GM12878 (cell line): ENCODE results near the gene MATN1.

ENCODE experiments used
- BCL3 ChIP-seq: IDR thresholded peaks from 2 replicates; pipeline ENCODE4 v1.6.1; 2011; ENCODE audit warnings: borderline replicate concordance, low read depth, mild to moderate bottlenecking, moderate library complexity, low read length; ENCODE audit not compliant: insufficient read depth, poor library complexity, severe bottlenecking
- BCLAF1 ChIP-seq: fragments of 450-650 bp; IDR thresholded peaks from 2 replicates; pipeline ENCODE4 v1.6.1; 2017; ENCODE audit warnings: antibody characterized with exemption, mild to moderate bottlenecking, moderate library complexity
- CTCF ChIP-seq, 3 experiments: IDR thresholded peaks in 2 of 3; conservative IDR thresholded peaks in 1 of 3; 2 replicates each; pipeline ENCODE4 v1.5.1; 2011; ENCODE audit warnings: low read depth in 3 of 3, low read length in 3 of 3, mild to moderate bottlenecking in 3 of 3, control low read depth in 2 of 3, moderate library complexity in 2 of 3, inconsistent platforms in 1 of 3, mixed read lengths in 1 of 3; ENCODE audit not compliant: control insufficient read depth in 2 of 3, insufficient read depth in 1 of 3; ENCODE audit errors: extremely low read depth in 1 of 3
- EGR1 ChIP-seq, 2 experiments: IDR thresholded peaks; 1 replicate in 1 of 2; 2 replicates in 1 of 2; pipeline ENCODE4 v1.6.1; 2011 to 2012; ENCODE audit warnings: low read depth in 2 of 2, low read length in 2 of 2, borderline replicate concordance in 1 of 2, mild to moderate bottlenecking in 1 of 2, moderate library complexity in 1 of 2
- EP300 ChIP-seq, 2 experiments: fragments of 150-350 bp in 1 of 2; IDR thresholded peaks; 2 replicates each; pipeline ENCODE4 v1.6.1; 2011 to 2012; ENCODE audit warnings: low read depth in 2 of 2, low read length in 2 of 2, borderline replicate concordance in 1 of 2, improper control_type of control experiment in 1 of 2, inconsistent platforms in 1 of 2; ENCODE audit not compliant: control insufficient read depth in 1 of 2
- GABPA ChIP-seq: IDR thresholded peaks from 2 replicates; pipeline ENCODE4 v1.6.1; 2014; ENCODE audit warnings: antibody characterized with exemption, low read depth, mild to moderate bottlenecking, inconsistent platforms
- MYC ChIP-seq: IDR thresholded peaks from 2 replicates; pipeline ENCODE4 v1.6.1; 2011; ENCODE audit warnings: mild to moderate bottlenecking, low read length, moderate library complexity, inconsistent platforms; ENCODE audit not compliant: insufficient read depth, insufficient replicate concordance, insufficient read length, severe bottlenecking
- POLR2A ChIP-seq: IDR thresholded peaks from 2 replicates; pipeline ENCODE4 v1.6.1; 2011; ENCODE audit warnings: low read depth, mild to moderate bottlenecking, low read length
- SMARCA5 ChIP-seq: fragments of 450-650 bp; IDR thresholded peaks from 2 replicates; pipeline ENCODE4 v1.6.1; 2017; ENCODE audit warnings: mild to moderate bottlenecking
- SP1 ChIP-seq: IDR thresholded peaks from one replicate; pipeline ENCODE4 v1.6.1; 2011; ENCODE audit warnings: low read depth, low read length
- SPI1 ChIP-seq: IDR thresholded peaks from 2 replicates; pipeline ENCODE4 v1.6.1; 2011; ENCODE audit warnings: low read depth, mild to moderate bottlenecking, low read length, moderate library complexity, borderline replicate concordance; ENCODE audit not compliant: insufficient read depth
- SUZ12 ChIP-seq: fragments of 200-600 bp; sonication (generic); IDR thresholded peaks from one replicate; pipeline ENCODE4 v1.6.1; 2018; ENCODE audit warnings: antibody characterized with exemption, mild to moderate bottlenecking; ENCODE audit not compliant: unreplicated experiment
- ZBTB4 ChIP-seq: fragments of 450-650 bp; formaldehyde crosslinking; IDR thresholded peaks from 2 replicates; pipeline ENCODE4 v1.4.0; 2022; ENCODE audit warnings: mild to moderate bottlenecking, moderate library complexity

- TF ChIP-seq CTCF (IDR thresholded peaks at IDR 0.05 in 2 of 3, conservative IDR thresholded peaks at IDR 0.05 in 1 of 3; ENCODE audit: control insufficient read depth in 2 of 3, extremely low read depth in 1 of 3, insufficient read depth in 1 of 3, low read depth in 3 of 3, low read length in 3 of 3) (no peak), BCLAF1 (no peak), SUZ12 (no peak), EP300 (IDR thresholded peaks at IDR 0.05; ENCODE audit: borderline replicate concordance in 1 of 2, control insufficient read depth in 1 of 2, low read depth in 2 of 2, low read length in 2 of 2) (no peak), SMARCA5 (no peak), POLR2A (no peak), GABPA (no peak), SPI1 (no peak), BCL3 (no peak), SP1 (no peak), EGR1 (IDR thresholded peaks at IDR 0.05; ENCODE audit: borderline replicate concordance in 1 of 2, low read depth in 2 of 2, low read length in 2 of 2) (no peak), MYC (no peak), ZBTB4 (CRISPR knock-in tag) (no peak)
These were observed 45.9 kb downstream of the MATN1 start for GRCh38 chr1:30677471-30677870.
